NT2/D1 (cell line): Measurements from ENCODE around the gene CARD8.

Source experiments
- SUZ12 ChIP-seq: IDR thresholded peaks from 2 replicates; pipeline ENCODE4 v1.6.1; 2011; ENCODE audit not compliant: insufficient read length, insufficient read depth; ENCODE audit errors: extremely low read depth
- YY1 ChIP-seq: IDR thresholded peaks from 2 replicates; pipeline ENCODE4 v1.6.1; 2011; ENCODE audit not compliant: insufficient read length, insufficient read depth

DNA sequence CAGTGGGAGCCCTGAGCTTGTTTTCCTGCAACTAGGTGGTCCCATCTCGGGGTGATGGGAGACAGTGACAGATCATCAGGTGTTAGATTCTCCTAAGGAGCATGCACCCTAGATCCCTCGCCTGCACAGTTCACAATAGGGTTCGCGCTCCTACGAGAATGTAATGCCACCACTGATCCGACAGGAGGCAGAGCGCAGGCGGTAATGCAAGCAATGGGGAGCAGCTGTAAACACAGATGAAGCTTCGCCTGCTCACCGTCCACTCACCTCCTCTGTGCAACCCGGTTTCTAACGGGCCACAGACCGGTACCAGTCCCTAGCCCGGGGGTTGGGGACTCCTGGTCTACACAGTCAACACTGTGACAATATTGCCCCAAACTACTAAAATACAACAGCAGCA lies 38.8 kb downstream of the CARD8 start:
- TF ChIP-seq YY1 (no peak), SUZ12 (no peak)
